Measurements from ENCODE around the gene SLC6A7.

- no peak for TF ChIP-seq CTCF (IDR thresholded peaks at IDR 0.05; ENCODE audit: low read depth, low read length)
- no peak for TF ChIP-seq MYC (IDR thresholded peaks at IDR 0.05; ENCODE audit: low read depth, low read length)
Measured at GRCh38 chr5:150159031-150159430, 30.8 kb upstream of the SLC6A7 start.
